Measurements from ENCODE around the gene ZNF546. TPM values are rescaled to one million over a fixed set of nuclear protein-coding genes. Genes with fewer than 3 reads are reported as not detected.

ZNF546 gene
- 3.3 and 4.9 TPM in 2 replicates for total RNA-seq

DNA sequence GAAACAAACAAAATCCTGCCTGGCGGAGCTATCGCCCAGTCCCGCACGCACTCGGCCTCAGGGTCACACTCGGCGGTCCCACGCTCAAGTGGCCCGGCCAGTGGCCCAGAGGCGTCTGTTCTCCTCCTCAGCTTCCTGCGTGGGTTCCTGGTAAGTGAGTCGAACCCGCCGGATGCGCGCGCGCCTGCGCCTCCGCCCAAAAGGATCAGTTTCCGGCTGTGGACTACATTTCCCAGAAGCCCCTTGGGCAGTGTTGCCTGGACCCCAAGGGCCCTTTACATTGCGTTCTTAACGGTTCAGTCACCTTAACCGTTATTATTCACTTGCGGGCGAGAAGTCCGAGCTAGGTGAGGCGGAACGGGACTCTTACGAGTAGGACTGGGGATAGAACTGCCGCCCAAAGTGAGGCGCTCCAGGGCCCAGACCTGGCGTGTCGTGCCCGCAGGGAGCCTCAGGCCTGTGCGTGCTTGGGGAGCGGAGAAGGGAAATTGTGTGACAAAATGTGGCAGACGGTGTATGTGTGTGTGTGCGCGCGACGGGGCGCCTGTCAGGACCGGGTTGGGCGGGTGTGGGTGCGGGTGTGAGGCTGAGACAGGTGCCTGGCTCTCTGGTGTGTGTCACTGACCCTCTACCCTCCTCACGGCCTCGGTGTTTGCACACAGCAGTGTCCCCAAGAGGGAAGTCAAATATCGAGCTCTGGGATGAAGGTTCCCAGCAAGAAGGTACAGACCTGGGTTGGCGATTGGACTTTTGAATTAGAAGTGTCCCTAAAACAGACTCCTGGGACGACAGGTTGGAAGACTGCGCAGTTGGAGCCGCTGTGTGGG lies at the start of gene ZNF546:
TSS of gene ZNF546 (plus strand) at position 250 of the 827 bp plus-strand sequence. CDS start 1,267 bp downstream, outside the sequence.

DNA sequence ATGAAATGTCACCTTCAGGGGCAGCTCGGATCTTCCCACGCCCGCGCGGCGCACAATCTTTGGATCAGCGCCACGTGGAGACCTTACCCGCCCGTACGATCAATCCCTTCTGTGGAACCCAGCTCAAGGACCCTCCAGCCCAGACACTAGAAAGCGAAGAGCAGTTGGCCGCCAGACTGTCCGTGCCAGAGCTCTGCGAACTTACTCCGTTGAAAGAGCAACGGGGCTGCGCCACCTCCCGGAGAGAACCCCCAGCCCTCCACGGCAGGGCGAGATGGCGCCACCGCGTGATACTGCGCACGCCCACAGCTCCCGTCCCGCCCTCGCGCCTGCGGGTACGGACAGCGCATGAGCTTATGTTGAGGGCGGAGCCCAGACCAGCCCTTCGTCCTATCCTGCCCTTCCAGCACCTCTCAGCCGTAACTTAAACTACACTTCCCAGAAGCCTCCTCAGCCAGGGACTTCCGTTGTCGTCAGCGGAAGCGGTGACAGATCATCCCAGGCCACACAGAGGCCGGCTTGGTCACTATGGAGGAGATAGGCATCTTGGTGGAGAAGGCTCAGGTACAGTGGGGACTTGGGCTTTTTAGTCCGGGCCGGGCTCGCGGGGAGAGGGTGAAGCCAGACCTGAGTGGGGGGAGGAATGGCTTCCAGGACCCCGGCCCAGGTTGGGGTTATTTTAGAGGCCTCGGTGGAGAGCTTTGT lies 26.0 kb upstream of the ZNF546 start, which contains the start of gene PSMC4:
TSS of gene PSMC4 (plus strand) at position 491 of the 705 bp plus-strand sequence. CDS start at position 529, 38 bp downstream.

DNA sequence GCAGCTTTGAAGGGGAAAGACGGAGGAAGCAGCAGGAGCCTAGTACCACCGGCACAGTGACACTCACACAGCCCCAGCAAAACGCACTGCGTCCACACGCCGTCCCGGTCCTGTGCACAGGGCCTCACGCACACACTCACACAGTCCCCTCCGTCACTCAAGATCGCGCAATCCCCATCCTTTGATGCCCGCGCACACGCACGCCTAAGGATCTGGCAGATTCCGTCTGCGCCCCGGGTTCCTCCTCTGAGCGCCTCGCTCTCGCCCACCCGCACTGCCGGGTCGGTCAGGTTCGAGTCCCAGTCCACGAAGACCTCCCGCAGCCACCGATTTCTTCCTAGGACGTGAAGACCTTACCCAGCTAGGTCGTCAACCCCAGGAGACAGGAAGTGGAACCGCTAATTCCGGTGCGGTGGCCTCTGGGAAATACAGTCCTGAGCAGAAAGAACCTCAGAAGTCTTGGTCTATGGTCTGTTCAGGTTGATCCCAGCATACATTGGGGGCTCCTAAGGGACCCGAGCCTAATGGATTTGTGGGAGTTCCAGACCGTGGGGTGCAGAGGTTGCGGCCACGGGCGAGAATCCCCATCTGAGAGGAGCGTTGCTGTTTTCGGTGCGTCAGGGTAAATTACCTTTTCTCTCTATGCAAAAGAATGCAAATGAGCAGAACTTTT lies 59.1 kb downstream of the ZNF546 start, which contains the start of gene ZNF780B:
TSS of gene ZNF780B (minus strand) at position 400 of the 673 bp plus-strand sequence. CDS start 5,899 bp downstream, outside the sequence.

Other genes starting within 250 kb of the ZNF546 start
- not detected in 2 replicates for gene LEUTX, start 218.2 kb upstream of the ZNF546 start, total RNA-seq
- gene DYRK1B, start 162.9 kb upstream of the ZNF546 start, total RNA-seq = 22.6 and 28.1 TPM in 2 replicates
- gene FBL, start 150.7 kb upstream of the ZNF546 start, total RNA-seq = 158 and 163 TPM in 2 replicates
- under 0.01 TPM in 1 of 2 replicates, not detected in the other for gene FCGBP, start 62.4 kb upstream of the ZNF546 start, total RNA-seq
- gene PSMC4, start 25.9 kb upstream of the ZNF546 start, total RNA-seq = 122 and 146 TPM in 2 replicates
- 11.1 and 15.1 TPM in 2 replicates for gene ZNF780B, start 59.2 kb downstream of the ZNF546 start, total RNA-seq
- gene ZNF780A, start 93.9 kb downstream of the ZNF546 start, total RNA-seq = 6.2 and 14.8 TPM in 2 replicates
- 8.5 and 8.7 TPM in 2 replicates for gene MAP3K10, start 194.4 kb downstream of the ZNF546 start, total RNA-seq
- not detected in 2 replicates for gene TTC9B, start 221.3 kb downstream of the ZNF546 start, total RNA-seq
- gene CCNP, start 229.6 kb downstream of the ZNF546 start, total RNA-seq = under 0.01 TPM in 1 of 2 replicates, not detected in the other